ACHN (cell line): ENCODE results near the gene FARS2.

Experiments
- DNase-seq: peaks from one replicate; pipeline ENCODE4 v3.0.0-alpha.2; 2015
- in situ Hi-C: cut with HindIII; loops from 2 replicates; pipeline ENCODE4 v1.10.0; 2017; ENCODE audit warnings: low sequenced_read_pairs, low pct_ligation_motif_present, low pct_unique_long_range_greater_than_20kb

The FARS2 gene

GRCh38 chr6:5278047-5278446 lies 16.7 kb downstream of the FARS2 start:
- in situ Hi-C loops = no loop called here
- no peak for DNase-seq

DNA sequence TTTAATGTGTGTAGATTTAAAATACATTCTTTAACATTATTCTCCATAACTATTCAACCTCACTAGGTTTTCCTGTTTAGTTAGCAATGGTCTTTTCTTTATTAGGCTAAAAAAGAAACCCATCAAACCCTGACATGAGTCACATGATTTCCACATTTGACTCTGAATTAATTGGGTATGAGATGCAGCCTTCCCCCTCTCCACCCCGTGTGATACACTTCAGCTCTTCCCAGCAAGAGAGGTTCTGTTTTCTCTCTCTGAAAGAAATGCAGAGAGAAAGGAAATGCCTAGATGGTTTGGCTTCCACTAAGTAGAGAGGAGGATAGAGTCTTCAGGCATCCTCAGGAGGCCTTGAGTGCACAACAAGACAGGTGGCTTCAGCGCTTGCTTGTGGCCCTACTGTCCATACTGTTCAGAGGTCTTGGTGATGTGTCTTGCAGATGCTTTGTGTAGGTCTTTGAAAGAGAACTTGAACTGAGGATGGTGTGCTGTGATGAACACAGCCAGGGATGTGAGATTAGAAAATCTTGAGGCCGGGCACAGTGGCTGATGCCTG lies 17.3 kb downstream of the FARS2 start:
- no peak for DNase-seq
- in situ Hi-C loops = no loop called here

DNA sequence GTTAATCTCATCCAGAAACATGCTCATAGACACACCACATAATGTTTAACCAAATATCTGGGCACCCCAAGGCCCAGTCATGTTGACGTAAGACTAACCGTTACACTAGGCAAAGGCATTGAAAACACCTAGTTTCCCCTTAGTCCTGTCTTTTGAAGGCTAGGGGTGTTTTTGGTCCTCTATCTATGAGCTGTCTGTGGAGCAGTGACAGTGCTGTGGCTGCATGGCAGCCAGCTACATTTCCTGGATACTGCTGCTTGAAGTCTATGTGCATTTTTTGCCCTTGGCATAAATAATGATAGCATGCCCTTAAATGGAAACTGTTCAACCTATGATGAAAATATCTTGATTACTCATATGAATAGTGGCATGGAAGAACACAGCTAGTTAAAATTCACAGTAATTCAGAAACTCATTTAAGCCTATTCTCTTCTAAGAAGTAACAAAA lies 18.6 kb downstream of the FARS2 start:
- in situ Hi-C loops = no loop called here
- DNase-seq = no peak

DNA sequence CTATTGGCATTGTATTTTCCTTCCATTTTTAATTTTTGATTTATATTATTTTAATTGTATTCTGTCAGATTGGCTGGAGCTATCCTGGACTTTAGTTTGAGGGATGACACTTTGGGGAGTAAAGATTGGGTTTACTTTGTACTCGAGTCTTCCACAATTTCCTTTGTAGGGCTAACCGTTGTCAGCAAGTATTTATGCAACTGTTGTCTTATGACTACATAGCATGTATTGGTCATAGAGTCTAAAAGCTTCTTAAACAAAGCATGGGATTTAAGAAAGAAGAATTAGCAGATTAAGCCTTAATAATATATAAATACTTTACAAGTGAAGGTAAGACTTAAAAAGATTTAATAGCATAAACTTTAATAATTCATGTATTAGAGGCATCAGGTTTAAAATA lies 19.6 kb downstream of the FARS2 start:
- DNase-seq = no peak
- in situ Hi-C loops = no loop called here

DNA sequence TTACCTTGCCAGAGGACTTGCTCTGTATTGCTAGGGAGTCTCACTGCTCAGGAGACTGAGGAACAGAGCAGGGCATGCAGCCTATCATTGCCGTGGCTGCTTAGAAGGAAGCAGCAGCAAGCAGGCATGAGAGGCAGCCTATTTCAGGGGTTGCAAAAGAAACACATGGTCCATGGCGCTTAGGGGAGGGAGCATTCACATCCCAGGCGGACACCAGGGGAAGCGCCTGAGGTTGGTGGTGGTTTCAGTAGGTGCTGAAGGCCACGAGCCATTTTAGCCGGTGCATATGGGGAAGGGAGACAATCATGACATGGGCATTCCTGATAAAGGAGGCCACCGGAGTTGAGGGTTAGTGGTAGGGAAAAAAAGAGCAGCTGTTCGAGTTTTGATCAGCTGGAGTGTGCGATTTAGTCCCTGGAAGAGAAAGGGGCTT lies 20.9 kb downstream of the FARS2 start:
- in situ Hi-C loops = no loop called here
- no peak for DNase-seq

DNA sequence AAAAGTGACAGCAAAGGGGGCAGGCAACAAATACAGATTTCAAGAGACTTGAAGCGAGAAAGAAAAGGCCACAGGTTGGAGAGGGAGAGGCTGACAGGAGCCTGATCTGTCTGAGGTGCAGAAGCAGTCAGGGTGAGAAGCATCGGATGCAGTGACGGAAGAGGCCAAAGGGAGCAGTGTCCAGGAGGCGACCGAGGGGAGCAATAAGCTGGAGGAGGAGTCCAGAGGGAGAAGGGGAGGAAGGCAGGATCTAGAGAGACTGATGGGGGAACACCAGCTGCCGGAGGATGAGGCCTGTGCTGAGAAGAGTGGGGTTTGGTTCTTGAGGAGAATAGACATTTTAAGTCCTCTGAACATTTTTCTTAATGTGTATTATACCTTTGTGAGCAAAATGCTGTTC lies 23.8 kb downstream of the FARS2 start:
- DNase-seq = no peak
- in situ Hi-C loops = no loop called here

DNA sequence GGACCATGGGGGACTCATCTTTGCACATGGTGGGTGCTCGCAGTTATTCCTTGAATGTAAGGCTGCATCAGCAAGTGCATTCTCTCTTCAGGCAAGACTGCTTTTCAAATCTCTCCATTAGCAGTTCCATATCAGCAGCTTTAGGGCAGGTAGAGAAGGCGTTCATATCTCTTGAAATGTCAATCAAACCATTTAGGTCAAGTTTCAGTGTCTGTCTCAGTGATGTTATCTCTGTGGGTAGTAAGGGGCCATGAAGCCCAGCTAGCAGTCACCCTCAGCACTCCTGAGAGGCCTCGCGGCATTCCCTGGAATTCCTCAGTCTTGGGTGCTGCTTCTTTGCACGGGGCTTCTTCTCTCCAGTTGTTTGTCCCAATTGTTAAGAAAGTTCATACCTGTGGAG lies 24.2 kb downstream of the FARS2 start:
- no peak for DNase-seq
- in situ Hi-C loops = no loop called here

DNA sequence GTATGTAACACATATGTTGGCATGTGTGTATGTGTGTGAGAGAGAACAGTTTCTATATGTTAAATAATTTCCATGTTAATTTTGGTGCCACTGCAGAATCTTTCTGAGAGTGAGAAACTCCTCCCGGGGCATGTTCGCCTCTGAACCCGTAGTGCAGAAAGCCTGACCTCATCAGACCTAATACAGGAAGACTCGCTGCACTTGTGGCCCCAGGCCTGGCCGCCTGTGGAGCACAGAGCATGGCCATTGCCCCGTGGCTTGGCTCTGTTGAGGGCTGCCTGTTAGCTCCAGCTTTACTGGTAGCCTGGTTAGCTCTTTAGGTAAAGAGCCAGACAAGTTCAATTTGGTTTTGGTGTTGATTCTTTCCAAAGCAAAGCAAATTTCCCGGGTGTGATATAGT lies 25.5 kb downstream of the FARS2 start:
- in situ Hi-C loops = no loop called here
- no peak for DNase-seq

DNA sequence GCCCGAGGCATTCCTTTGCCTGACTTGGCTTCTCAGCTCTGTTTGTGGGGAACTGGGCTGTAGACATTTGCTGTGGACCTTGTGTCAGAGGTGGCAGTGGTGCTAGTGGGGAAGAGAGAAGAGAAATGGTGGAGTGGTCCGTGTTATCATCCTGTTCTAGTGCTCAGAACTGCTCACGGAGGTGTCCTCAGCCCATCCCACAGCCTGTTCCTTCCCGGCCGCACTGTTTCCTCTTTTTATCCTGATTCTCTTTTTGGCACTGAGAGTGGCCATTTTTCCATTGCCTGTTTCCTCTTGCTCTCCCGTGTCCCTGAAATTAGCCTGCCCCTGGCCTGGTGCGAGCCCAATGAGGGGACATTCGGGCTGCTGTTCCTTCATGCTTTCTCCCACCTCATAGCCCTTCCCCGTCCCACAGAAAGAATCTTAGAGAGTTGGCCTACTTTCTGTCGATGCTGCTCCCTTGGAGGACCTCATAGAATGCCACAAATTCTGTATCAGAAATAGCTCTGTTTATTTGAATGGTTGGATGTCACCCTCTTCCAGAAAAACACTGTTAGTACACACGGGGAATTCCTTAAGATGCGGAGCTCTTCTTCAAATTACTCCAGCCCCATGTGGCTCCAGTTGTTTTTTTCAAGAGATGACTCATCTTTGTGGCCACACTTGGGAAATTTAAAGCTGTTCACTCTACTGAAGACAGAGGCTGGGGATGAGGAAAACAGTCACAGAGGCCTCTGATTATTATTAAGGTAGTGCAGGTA lies 26.1 kb downstream of the FARS2 start:
- in situ Hi-C loops = no loop called here
- peak; percentile 59 for DNase-seq

- in situ Hi-C loops = no loop called here
- DNase-seq = no peak
Observed at GRCh38 chr6:5287966-5288297, 26.6 kb downstream of the FARS2 start.

- in situ Hi-C loops = no loop called here
- no peak for DNase-seq
Observed at GRCh38 chr6:5290097-5290496, 28.8 kb downstream of the FARS2 start.

- in situ Hi-C loops = no loop called here
- no peak for DNase-seq
Observed at GRCh38 chr6:5290500-5290899, 29.2 kb downstream of the FARS2 start.

- DNase-seq = no peak
- in situ Hi-C loops = no loop called here
Observed at GRCh38 chr6:5292154-5292553, 30.8 kb downstream of the FARS2 start.

- in situ Hi-C loops = no loop called here
- DNase-seq = no peak
Observed at GRCh38 chr6:5293692-5294091, 32.4 kb downstream of the FARS2 start.

DNA sequence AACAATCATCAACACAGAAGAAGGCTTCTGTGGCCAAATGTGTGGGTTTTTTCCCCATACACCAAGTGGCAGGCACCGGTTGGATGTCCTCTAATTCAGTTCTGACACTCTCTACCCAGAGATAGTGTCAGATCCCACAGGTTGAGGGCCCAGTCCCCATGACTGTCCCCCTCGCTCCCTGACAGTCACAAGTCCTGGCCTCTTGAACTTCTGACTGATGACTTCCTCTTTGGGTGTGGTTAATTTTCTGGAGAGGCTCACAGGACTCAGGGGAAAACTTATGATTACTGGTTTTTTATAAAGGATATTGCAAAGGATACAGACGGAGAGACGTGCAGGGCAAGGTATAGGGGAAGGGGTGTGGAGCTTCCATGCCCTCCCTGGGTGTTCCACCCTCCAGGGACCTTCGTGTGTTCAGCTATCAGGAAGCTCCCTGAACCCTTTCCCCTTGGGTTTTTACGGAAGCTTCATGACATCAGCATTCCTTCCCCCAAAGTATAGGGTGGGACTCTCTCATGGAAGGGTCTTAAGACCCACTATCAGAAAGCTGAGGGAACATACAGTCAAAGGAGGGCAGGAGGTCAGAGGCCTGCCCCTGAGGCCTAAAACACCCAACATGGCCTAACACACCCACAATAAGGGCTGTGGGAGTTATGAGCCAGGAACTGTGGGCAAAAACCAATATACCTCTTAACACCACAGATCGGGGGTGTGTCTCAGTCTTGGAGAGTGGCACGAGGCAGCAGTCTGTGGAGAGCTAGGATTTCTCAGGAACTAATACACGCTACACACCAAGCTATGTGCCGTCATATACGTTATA lies 33.3 kb downstream of the FARS2 start:
- in situ Hi-C loops = no loop called here
- no peak for DNase-seq

DNA sequence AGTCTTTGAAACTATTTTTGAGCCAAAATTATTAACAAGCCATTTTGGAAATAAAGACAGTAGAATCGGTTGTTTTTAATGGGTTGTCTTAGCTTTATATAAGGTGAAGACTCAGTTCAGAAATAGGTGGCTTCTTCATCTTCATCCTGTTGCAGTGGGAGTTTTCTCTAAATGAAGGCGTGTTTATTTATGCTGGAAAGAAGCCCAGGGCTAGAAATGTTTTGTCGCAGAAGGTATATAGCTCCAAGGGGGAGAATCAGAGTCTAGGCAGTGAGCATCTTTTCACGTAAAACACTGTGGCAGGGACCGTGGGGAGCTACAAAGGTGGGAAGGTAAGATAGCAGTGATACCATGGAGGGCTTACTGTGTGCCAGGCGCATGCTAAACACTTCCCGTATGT lies 34.3 kb downstream of the FARS2 start:
- in situ Hi-C loops = no loop called here
- no peak for DNase-seq

DNA sequence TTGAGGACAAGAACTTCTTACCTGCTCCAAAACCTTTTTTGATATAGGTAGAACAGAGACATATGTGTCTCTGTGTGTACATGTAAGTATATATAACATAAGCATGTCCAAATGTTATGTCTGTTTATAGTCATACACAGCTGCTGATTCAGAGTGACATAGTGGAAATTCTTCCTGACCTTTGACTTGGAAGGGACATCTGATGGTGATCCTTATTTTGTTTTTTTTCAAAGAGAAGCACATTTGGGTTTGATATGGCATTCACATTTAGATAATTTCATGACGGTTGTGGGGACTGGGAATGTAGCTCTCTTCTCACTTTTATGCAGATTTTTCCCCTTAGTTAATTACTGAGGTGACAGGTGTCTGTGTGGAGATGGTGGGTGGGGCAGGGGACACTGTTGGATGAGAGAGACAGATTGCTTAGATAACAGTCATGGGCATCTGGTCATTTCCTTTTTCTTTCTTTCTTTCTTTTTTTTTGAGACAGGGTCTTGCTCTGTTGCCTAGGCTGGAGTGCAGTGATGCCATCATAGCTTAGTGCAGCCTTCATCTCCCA lies 39.0 kb downstream of the FARS2 start:
- in situ Hi-C loops = no loop called here

GRCh38 chr6:5302220-5302946 lies 41.1 kb downstream of the FARS2 start:
- in situ Hi-C loops = no loop called here
- DNase-seq = peak; percentile 17

More for the DNA sequence above, 39.0 kb downstream of the FARS2 start:
- no peak for DNase-seq
